KOPT-K1 (cell line): ENCODE data around the gene RNF149.
"Not testable (repeated sequence)": the region's sequence is repeated elsewhere in the genome, so short reads cannot be mapped to it uniquely, and the experiment has no call there.

Experiments
- H3K27ac ChIP-seq: fragments of 200-600 bp; sonication (generic); 2 replicates; pipeline ENCODE4 v1.5.1; 2016; ENCODE audit warnings: antibody characterized with exemption, mild to moderate bottlenecking, low read depth, low read length; ENCODE audit not compliant: poor library complexity, severe bottlenecking
- H3K36me3 ChIP-seq: fragments of 200-600 bp; sonication (generic); 2 replicates; pipeline ENCODE4 v1.5.1; 2017; ENCODE audit warnings: antibody characterized with exemption, mild to moderate bottlenecking, low read length, moderate library complexity; ENCODE audit not compliant: insufficient read depth
- H3K9me3 ChIP-seq: fragments of 200-600 bp; sonication (generic); 2 replicates; pipeline ENCODE4 v1.5.1; 2017; ENCODE audit warnings: antibody characterized with exemption, low read length, mild to moderate bottlenecking; ENCODE audit not compliant: insufficient read depth, poor library complexity, severe bottlenecking

RNF149 gene

DNA sequence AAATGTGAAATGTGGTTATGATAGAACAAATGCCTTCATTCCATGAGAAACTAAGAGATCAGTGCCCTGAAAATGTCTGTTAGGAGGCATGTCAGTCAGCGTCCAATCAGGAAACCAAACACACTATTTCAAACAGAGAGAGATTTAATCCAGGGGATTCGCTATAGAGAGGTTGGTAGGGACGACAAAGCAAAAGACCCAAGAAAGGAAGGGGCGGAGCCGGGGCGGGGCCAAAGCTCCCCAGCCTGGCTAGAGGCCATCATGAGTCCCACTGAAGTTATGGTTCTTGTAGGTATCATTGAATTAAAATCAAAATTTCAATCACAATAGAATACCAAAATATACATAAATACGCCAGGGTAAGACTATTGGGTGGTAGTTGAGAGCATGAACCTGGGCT lies 32.9 kb upstream of the RNF149 start:
- Histone ChIP-seq H3K9me3 (no peaks in the 10 kb centered on the region), H3K36me3 (no peaks in the 10 kb centered on the region), H3K27ac (no peak overlapping the region)

DNA sequence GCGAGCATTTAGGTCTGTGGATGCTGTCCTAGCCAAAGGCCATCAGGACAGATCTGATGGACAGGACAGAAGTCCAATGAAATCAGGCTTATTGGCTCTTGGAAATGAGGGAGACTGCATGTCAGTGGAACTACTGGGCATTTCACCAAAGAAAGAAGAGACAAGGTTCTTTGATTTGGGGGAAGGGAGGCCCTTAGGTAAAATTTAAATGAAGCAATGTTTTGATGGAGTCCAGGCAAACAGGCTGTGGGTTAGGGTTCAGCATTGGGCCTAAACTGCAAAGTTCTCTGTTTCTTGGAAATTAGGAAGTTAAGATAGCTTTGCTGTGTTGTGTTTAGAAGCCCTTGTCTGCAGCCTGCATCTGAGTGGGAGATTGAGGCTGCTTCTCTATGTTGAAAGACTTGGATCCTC lies 31.6 kb upstream of the RNF149 start:
- no peaks in the 10 kb centered on the region for H3K9me3 ChIP-seq
- H3K27ac ChIP-seq, result no peak overlapping the region
- H3K36me3 ChIP-seq, result no peaks in the 10 kb centered on the region

DNA sequence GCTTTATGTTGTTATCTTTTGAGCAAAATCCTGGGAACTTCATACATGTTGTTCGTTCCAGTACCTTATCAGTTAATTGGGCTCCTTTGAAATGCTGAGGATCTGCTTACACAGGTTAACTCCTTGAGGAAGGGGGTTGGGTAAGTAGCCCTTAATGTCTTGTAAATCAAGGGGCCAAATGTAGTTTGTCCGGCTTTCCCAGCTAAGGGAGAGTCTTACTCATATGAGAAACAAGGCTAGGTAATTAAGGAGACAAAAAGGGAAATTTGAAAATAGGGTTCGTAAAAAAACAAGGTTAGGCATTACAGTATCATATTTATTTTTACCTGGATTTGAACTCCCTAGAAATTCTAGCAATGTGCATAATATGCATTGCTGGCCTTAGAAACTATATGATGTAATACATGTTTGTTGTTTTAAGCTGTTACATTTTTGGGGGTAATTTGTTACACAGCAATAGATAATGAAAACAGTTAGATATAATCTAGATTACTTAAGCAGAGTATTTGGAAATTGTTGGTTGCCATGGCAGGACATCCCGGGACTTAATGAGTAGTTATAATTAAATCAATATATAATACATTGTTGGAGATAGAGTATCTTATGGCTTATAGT lies 30.9 kb upstream of the RNF149 start:
- H3K36me3 ChIP-seq, result no peaks in the 10 kb centered on the region
- H3K9me3 ChIP-seq, result no peaks in the 10 kb centered on the region
- H3K27ac ChIP-seq, result no peak overlapping the region

DNA sequence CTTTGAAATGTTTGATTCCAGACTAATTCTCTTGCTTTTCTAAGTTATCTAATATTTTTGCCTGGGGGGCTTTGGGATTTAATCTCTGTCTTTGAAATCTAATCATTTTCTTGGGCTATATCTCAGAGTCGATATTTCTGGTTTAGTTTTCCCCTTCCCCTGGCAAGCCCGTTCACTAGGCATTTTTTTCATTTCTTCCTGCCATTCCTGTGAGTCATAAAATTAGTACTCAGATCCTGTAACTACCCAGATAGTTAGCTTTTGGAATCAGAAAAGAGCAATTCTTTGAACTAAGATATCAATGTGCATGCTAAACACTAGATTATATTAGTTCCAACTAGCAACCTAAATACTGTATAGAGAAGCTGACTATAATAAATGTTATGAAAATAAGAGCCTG lies 29.4 kb upstream of the RNF149 start:
- Histone ChIP-seq H3K27ac (no peak overlapping the region), H3K9me3 (no peaks in the 10 kb centered on the region), H3K36me3 (no peaks in the 10 kb centered on the region)

DNA sequence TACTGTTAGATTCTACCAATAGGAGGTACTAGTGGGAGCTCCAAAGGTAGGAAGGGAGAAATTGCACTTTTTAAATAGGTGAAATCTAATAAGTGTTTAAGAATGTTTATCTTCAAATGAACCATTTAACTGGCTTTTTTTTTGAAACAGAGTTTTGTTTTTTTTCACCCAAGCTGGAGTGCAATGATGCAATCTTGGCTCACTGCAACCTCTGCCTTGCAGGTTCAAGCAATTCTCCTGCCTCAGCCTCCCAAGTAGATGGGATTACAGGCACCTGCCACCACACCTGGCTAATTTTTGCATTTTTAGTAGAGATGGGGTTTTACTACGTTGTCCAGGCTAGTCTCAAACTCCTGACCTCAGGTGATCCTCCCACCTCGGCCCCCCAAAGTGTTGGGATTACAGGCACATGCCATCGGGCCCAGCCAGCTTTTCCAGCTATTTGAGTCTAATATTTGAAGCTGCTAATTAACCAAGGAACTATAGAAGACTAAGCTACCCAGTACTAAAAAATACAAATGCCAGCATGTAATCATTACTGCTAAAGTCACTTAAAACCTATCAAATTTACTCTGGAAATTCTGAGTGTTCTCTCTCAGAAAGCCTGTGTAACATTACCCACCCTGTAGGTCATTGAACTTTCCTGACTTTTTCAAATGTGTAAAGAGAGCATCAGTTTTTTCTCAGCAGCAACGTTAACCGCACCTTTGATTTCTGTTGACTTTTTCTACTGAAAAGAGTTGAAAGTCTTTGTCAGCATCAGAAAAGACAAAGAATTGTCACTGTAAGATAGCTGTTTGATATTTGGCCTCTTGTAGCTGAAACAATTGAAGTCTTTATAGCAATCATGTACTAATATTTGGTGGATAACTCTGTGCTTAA lies 24.6 kb upstream of the RNF149 start:
- no peaks in the 10 kb centered on the region for H3K9me3 ChIP-seq
- H3K27ac ChIP-seq, result no peak overlapping the region
- H3K36me3 ChIP-seq, result no peaks in the 10 kb centered on the region

DNA sequence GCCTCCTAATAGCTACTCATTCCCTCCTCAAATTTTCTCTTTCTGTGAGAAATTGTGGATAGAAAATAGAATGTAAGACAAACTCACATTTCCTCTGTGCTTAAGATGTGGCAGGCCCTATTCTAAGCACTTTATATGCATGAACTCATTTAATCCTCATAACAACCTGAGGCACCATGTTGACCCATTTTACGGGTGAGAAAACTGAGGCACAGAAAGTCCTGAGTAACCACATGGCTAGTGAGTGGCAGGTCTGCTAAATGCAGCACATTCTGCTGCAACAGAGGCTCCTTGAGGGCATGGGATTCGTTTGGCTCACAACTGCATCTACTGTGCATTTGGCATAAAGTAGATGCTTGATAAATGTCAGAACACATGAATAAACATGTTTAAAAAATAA lies 22.7 kb upstream of the RNF149 start:
- Histone ChIP-seq H3K36me3 (no peaks in the 10 kb centered on the region), H3K27ac (peak overlapping the region; percentile 80), H3K9me3 (no peaks in the 10 kb centered on the region)

DNA sequence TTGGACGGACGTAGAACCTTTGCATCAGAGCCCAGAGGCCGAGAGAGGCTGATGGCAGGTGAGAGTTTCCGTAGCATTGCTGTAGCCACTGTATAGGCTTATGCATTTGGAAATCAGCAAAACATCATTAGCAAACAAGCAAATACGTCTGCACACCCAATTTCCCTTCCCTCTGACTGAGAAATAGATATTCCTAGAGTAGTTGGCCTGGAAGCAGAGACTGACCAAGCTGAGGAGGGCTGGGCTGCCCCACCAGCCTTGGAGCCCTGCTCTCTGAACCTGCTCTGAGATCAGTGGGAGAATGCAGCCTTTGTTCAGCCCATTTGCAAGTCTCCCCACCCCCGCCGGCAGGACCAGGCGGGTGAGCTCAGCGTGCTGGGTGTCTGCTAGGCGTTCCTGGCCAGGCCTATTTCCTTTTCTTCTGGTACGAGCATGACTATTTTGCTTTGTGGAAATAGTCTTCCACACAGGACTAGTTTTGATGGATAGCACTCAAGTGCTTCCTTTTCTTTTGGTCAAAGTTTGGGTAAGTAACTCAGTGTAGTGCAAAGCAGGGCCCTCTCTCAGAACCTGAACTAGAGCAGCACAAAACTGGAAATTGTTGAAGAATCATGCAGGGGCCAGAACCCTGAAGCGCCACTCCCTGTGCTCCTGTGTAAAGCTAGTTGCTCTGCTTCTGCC lies 21.9 kb upstream of the RNF149 start:
- Histone ChIP-seq H3K36me3 (no peaks in the 10 kb centered on the region), H3K27ac (peak overlapping the region; percentile 80), H3K9me3 (peaks cover 7% of the 10 kb centered on the region)

DNA sequence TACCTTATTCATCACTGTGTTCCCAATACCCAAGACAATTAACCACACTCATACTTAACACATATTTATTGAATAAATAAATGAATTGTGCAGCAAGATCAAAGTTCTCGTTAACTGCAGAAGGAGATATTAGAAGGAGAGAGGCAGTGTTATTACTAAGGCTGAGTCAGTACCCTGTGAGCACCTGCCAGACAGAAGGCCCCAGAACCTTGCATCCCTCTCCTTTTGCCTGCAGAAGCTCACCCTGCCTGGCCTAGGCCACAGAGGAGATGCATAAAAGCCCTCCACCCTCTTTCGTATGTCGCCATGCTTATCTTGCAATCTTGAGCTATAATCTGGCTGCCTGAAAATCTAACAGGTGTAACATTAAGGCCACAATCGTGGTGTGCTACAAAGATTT lies 20.5 kb upstream of the RNF149 start:
- peaks cover 10% of the 10 kb centered on the region for H3K9me3 ChIP-seq
- no peaks in the 10 kb centered on the region for H3K36me3 ChIP-seq
- H3K27ac ChIP-seq, result peak overlapping the region; percentile 80

DNA sequence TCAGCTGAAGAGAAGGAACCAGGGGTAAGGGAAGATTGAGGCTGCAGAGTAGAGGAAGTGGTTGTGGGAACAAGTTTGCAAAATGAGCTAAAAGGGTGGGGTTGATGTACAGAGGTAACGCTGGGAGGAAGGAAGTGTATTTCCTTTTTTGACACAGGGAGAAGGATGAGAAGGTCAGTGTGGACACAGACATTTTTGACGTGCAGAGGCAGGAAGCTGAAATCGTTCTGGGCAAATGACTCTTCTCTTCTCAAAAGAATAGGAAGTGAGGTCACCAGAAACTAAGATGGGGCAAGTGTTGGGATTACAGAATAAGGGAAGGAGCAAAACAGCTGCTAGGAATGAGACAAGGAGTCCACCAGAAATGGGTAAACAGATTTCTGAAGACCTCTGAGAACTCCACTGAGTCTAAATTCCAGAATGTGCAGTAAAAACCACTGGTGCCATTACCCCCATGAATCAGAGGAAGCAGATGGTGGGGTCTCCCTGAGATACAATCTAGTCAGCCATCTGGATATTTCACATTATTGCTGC lies 20.0 kb upstream of the RNF149 start:
- H3K27ac ChIP-seq, result peak overlapping the region; percentile 80
- peaks cover 10% of the 10 kb centered on the region for H3K9me3 ChIP-seq
- H3K36me3 ChIP-seq, result no peaks in the 10 kb centered on the region

DNA sequence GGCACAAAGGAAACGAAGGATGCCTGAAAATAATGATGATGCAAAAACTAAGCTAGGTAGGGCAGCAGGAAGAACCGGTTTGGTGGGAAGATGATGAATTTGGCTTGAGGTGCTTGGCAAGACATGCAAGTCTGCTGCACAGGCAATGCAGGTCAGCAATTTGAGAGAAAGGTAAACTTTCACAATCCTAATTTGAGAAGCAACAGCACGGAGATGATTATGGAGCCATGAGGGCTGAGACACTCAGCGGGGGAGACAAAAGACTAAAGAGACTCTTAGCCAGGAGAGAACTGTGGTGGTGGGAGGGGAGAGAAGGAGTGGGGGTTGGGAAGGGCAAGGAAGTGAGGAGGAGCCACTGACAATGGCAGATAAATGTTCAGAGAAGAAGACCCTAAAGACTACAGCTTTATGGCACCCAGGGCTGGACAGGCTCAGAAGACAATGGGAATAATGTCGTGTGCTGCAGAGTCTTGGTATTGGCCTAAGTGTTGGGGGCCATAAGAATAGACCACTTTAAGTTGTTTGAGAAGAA lies 19.4 kb upstream of the RNF149 start:
- peaks cover 10% of the 10 kb centered on the region for H3K9me3 ChIP-seq
- H3K27ac ChIP-seq, result peak overlapping the region; percentile 80
- no peaks in the 10 kb centered on the region for H3K36me3 ChIP-seq

DNA sequence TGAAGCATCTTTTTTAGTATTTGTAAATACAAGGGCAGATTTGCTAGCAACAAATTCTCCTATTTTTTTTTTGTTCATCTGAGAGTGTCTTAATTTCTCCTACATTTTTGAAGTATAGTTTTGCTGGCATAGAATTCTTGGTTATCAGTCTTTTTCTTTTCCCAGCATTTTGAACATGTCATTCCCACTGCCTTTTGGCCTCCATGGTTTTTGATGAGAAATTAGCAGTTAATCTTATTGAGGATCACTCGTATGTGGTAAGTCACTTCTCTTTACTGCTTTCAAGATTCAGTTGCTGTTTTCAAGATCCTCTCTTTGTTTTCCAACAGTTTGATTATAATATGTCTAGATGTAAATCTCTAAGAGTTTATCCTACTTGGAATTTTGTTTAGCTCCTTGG lies 16.9 kb upstream of the RNF149 start:
- peaks cover 10% of the 10 kb centered on the region for H3K9me3 ChIP-seq
- no peak overlapping the region for H3K27ac ChIP-seq
- H3K36me3 ChIP-seq, result no peaks in the 10 kb centered on the region

DNA sequence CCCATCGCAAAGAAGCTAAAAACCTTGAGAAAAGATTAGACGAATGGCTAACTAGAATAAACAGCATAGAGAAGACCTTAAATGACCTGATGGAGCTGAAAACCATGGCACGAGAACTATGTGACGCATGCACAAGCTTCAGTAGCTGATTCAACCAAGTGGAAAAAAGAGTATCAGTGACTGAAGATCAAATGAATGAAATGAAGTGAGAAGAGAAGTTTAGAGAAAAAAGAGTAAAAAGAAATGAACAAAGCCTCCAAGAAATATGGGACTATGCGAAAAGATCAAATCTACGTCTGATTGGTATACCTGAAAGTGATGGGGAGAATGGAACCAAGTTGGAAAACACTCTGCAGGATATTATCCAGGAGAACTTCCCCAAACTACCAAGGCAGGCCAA lies 8.1 kb upstream of the RNF149 start:
- not testable (repeated sequence) for H3K27ac ChIP-seq, H3K9me3 ChIP-seq, H3K36me3 ChIP-seq

DNA sequence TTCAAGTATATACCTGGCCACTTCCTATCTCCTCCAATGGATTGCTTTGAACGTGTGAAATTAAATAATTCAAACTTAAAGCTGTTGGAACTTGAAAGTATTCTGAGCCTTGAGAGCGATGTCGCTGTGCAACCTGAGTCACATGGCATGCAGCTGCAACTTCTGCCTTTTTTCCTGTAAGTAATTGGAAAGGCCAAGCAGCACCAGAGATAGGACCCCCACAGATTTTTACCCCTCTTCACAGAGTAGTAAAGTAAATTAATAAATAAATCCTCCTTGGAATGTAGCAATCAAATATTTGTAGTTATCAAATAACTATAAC lies 3.2 kb upstream of the RNF149 start:
- peak overlapping the region; percentile 74 for H3K27ac ChIP-seq
- no peaks in the 10 kb centered on the region for H3K9me3 ChIP-seq
- 0 out of 2 replicates have a peak, but pooled peaks cover under 1% of the 10 kb centered on the region for H3K36me3 ChIP-seq

DNA sequence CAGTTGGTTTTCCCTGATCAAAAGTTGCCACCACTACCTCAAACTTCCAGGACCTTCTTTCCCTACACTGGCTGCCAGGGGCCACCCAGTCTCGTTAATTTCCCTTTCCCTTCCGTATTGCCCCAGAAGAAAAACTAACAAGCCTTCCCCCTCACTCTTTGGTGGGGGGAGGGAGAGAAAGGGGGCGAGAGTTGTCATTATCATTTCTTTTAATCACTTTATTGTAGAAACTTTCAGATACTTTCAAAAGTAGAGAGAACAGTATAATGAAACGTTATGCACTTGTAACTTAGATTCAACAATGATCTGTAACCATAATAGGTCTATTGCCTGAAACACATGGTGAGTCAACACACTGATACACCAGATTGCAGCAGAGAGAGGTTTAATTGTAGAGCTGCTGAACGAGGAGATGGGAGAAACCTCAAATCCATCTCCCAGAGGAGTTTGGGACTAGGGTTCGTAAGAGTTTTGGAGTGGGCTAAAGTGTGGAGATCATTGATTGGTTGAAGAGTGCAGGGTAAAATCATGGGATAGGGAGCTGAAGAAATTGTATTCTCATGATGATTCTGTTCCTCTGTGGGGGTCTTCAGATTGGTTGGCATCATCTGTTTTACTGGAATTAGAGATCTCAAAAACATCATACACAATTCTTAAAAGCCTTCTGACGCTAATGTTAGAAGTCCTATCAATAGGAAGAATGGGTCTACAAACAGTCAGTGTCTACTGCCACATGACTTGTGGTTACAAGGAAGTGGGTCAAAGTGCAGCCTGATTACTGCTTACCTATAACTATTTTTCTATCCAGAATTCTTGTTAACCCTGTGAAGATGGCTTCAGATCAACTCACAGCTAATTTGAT lies 2.6 kb upstream of the RNF149 start:
- H3K27ac ChIP-seq, result peak overlapping the region; percentile 74
- peaks cover 6% of the 10 kb centered on the region; the same call in 1 of the 2 replicates for H3K36me3 ChIP-seq
- no peaks in the 10 kb centered on the region for H3K9me3 ChIP-seq
